ENCODE data around the gene TPM1.

The TPM1 gene

DNA sequence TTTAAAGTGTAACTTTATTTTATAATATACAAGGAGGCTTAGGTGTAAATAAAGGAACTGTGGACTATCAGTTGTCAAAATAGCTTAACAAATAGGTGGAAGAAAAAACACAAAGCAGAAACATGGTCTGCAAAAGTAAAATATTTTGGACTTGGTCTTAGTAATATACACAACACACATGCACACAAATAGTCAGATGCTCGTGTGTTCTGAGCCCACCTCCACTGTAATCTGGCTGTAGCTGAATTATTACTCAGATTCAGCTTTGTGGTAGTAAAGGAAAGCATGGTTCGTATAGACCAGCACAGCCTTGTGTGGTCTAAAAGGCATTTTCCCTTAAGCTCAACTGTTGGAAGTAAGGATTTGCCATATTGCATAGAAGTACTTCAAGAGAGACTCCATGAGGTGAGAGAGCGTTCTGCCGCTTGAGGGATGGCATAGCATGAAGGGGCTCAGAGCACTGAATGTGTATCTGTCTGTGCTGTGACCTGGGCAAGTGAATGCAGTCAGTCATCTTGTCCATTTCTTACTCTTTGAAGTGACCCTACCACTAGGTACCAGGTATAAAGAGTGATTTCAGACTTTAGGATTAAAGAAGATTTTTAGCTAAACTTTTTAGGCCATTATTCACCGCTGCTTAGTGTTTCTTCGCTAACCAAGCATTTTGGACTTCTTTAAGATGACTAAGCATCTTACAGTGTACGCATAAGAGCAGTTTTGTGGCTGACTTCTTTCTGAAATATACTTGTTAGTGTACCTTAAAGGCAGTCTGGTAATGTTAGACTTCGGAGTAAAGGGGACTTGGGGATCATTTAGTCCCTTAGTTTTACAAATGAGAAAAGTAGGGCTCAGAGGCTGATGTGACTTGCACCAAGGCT lies 15.2 kb downstream of the TPM1 start:
- DNase-seq: no peak

DNA sequence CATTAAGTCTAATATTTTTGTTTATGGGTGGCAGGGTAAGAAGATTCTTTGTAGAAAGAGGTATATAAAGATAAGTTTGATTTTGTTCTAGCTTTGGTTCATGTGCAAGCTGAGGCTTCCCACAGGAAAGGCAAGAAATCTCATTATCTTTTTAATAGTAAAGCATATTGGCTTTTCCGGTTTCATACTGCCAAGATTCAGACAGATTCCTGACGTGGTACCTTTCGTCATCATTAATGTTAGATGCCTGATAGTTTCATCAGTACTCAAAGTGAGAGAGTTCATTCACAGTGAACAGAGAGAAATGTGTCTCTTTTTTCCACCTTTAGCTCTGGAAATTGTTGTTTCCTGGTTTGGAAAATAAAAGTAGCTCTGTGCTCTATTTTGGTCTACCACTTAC lies 16.5 kb downstream of the TPM1 start:
- no peak for DNase-seq

DNA sequence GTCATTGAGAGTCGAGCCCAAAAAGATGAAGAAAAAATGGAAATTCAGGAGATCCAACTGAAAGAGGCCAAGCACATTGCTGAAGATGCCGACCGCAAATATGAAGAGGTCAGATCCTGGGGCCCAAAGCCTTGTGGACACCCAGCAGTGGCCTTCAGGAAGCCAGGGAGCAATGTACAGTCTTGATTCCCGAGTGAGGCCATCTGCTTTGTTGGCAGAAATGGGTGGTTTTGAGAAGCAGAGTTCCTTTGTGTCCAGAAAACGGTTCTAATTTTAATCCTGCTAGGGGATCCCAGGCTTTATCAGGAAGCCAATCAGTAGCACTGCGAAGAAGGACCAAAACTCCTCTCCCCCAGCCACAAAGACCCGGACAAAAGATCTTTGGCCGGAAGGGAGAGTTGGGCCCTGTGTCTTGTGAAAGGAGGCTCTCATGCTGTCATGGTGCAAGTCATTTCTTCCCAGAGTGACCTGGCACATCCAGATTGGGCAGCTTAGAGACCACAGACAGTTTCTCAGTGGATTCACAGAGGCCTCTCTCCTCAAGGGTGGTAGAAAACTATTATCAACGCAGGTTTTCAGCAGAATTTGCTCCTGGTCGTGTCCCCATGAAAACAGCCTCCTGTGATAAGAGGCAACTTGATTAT lies 17.1 kb downstream of the TPM1 start:
- DNase-seq: no peak

DNA sequence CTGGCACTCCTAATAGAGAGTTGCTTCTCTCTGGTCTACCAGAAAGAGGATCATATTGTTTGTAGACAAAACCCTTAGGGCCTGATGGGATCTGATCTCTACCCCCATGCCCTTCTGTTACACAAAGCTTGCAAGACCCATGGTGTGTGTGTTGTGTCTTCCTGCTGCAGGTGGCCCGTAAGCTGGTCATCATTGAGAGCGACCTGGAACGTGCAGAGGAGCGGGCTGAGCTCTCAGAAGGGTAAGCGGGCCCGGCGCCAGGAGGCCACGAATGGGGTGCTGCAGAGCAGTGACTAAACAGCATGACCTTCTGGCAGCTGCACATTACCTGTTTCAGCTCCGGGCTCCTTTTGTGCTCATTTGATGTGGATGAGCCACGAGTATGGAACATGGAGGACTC lies 18.2 kb downstream of the TPM1 start:
- no peak for DNase-seq

DNA sequence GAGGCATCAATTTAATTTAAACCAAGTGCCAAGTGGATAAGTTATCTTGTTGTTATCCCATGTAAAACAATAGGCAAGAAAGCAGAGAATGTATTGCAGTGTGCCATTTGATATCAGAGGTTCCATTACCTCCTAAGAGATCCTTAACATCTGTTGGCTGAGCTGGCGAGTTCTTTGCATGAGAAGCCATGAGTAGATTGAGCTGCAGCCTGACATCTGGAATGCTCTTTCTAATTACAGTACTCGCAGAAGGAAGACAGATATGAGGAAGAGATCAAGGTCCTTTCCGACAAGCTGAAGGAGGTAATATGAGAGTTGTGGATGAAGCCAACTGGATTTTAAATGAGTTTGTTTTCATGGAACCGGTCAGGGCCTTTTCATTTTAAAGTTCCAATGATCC lies 19.4 kb downstream of the TPM1 start:
- DNase-seq: no peak

DNA sequence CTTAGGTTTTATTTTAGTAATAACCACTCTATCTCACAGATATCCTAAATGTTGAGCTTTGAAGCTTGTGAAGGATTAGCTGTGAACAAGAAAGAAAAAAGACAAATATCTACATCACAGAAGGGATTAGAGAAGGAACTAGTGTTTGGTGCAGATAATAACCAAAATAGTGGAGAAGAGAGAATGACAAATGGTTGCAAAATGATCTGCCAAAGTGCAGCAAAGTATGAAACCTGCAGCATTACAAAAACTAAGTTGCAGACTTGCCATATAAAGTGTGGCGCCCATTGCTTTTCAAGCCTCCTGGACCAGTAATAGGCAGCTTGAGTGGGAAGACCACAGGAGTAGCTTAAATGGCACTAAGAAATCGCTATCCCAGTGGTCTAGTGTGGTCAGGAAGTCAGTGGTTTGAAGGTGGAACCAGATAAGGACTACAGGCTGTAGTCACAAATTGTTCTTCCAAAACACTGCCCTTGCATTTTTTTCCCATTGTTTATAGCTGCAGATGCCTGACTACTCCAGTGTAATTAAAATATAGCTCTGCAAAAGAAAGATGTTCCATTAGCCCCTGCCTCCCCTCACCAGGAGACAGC lies 20.7 kb downstream of the TPM1 start:
- no peak for DNase-seq

DNA sequence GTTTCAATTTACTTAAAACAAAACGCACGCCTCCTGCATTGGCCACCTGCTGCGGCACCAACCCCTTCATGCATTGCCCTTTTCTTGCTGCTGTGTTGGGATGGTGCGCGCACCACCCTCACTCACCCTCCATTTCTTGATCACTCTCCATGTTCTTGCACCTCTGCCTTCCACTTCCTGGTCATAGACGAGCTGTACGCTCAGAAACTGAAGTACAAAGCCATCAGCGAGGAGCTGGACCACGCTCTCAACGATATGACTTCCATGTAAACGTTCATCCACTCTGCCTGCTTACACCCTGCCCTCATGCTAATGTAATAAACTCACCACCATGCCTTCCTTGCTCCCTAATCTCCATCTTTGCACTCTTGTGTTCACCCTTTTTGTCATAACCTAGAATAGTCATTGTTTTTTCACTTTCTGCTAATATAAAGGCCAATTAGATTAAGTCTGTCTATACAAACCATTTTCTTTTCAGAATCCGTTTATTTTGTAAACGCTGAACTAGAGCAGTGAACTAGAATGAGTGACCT lies 21.4 kb downstream of the TPM1 start:
- no peak for DNase-seq

DNA sequence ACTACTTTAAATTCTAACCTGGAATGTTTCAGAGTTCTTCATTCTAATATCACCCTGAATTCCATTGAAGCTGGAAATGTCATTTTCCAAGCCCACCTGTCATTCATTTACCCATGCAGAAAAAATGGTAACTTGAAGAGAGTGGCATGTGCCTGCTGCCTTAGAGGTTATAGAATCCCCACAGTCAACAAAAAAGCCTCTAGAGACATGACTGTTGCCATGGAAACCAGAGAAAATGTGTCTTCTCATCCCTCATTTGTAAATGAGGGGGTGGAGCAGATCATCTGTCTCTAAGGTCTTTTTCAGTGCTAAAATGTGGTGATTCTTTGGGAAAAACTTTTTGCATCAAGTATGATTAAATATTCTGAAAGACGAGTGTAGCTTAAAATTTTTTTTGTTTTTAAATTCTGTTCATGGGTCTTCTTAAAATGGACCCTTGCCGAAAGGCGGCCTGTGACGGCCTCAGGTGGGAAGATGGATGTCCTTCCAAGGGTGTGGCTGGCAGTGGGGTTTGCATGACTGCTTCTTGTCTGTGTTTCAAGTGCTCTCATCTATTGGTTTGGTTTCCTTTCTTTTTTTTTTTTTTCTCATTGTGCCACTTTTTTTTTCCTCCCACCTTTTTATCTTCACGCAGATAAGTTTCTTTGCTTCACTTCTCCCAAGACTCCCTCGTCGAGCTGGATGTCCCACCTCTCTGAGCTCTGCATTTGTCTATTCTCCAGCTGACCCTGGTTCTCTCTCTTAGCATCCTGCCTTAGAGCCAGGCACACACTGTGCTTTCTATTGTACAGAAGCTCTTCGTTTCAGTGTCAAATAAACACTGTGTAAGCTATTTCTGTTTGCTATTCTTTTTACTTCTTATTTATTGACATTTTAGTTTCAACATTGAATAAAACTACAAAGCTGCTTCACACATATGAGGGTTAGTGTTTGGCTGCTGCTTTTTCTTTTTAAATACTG lies 23.0 kb downstream of the TPM1 start:
- DNase-seq: no peak

DNA sequence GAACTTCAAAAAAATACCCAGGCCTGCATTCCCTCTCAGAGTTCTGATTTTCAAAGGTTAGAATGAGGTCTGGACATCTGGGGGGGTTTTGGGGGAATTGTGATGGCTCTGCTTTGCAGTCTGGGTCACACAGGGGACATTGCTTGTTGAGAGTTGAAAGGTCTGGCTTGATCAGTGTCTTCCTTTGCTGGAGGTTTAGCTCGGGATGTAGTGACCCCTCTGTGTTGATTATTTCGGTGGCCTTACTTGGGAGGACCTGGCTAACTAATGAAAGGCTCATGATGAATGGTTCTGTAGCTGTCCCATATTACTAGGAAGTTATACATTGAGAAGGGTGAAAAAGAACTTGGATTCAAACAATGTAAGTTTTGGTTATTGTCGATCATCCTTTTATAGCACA lies 23.7 kb downstream of the TPM1 start:
- DNase-seq: no peak

DNA sequence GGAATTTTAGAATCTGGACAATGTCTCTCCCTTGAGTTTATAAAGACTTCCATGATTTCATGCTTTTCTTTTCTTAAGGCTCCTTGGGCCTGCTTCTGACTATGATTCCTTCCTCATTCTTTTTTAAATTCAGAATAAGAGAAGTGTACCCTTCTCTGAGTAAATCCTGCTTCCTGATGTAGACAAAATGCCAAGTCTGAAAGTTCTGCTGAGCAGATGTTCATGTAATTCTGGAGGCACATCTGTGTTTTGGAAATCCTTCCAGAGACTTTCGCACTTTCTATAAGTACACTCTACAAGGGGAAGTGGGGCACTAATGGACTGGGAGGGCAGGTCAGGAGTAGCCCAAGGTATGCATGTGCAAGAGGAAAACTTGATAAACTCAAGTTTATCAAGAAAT lies 24.8 kb downstream of the TPM1 start:
- DNase-seq: no peak

DNA sequence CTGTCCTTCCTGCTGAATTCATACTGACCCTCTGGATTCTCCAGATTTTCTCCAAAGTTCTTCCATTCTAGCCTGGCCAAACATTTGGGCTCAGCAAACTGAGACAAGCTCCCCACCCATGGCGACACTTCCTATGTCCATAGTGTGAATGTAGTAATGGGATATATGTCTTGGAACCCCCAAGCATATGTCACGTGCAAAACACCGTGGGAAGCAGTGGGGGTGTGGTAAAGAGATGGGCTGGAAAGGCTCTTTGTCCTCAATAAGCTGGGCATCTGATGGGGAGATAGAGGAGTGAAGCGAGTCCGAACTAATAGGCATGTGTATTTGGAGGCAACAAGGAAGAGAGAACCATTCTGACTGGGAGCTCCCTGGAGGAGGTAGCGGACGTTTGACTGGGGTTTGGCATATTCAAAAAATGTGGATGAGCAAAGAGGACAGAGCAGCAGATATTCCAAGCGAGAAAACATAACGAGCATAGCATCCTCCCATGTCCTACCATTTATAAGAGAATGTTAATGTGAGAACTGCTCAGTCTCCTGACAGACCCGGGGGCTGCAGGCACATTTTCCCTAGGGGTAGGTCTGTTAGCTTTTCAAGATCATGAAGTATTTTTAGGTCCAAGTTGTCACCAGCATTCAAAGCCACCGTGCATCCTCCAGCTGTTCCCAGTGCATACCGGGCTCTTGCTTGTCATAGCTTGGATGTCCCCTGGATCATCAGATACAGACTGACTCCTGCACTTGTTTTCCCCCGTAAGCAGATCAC lies 25.6 kb downstream of the TPM1 start:
- no peak for DNase-seq

DNA sequence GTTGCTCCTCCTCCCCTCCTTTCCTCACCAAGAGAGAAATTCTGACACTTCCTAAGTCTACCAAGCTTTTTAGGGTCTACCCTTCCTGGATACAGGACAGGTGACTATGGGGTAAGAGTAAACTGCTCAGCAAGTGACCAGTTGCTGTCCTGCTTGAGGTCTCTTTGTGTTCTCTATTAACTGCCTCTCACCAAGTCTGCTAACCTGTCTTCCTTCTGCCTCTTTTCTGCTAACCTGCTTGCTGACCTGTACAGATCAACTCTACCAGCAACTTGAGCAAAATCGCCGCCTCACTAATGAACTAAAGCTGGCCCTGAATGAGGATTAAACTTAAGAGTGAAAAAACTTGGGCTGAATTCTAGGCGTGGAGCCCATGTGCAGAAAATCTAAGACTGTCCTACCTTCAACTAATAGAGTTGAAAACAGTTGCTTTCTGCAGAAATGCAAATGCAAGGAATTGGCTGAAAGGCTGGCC lies 27.1 kb downstream of the TPM1 start:
- DNase-seq: no peak

DNA sequence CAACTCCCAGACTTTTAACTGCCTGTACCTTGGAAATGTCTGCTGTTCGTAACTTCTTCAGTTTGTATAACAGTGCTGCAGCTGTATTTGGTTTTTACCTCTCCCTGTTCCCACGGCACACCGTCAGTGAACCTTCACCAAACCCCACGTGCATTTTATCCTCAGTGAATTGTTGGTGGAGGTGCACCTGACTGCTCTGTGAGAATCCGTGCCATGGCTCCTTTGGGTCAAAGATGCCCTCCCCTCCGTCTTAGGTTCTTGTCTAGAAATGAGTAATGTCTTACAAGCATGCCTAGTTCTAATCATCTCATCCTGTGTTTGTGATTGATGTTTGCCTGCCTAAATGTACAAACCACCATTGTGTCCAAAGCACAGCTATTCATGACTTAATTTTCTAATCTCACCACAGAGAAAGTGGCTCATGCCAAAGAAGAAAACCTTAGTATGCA lies 28.2 kb downstream of the TPM1 start:
- DNase-seq: no peak

DNA sequence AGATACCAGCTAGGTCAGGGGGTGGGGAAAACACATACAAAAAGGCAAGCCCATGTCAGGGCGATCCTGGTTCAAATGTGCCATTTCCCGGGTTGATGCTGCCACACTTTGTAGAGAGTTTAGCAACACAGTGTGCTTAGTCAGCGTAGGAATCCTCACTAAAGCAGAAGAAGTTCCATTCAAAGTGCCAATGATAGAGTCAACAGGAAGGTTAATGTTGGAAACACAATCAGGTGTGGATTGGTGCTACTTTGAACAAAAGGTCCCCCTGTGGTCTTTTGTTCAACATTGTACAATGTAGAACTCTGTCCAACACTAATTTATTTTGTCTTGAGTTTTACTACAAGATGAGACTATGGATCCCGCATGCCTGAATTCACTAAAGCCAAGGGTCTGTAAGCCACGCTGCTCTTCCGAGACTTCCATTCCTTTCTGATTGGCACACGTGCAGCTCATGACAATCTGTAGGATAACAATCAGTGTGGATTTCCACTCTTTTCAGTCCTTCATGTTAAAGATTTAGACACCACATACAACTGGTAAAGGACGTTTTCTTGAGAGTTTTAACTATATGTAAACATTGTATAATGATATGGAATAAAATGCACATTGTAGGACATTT lies 28.9 kb downstream of the TPM1 start:
- no peak for DNase-seq

DNA sequence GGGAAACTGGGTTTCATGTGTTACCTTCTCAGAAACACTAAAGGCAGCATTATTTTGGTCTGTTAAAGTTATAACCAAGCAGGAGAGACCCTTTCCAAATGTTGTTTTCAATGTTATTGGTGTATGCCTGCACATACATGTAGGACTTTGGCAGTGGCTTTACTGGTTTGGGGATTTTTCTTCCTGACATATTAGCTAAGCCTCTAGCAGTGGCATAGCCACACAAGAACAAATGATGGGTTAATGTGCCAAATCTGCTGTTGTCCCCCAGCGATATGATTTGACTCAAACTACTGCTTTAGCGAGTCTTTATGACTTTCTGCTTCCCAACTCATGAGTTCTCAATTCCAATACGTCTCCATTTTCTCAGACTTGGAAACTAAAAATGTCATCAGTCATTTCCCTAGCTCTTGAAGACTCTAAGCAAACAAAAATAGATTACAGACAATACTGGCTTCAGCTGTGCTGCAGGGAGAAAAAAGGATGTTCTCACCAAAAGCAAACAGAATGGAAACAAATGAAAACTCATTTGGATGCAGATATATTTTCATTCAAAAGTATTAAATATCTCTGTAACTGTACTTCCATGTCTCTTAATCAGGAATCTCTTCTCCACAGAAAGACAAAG lies 29.6 kb downstream of the TPM1 start:
- DNase-seq: no peak

DNA sequence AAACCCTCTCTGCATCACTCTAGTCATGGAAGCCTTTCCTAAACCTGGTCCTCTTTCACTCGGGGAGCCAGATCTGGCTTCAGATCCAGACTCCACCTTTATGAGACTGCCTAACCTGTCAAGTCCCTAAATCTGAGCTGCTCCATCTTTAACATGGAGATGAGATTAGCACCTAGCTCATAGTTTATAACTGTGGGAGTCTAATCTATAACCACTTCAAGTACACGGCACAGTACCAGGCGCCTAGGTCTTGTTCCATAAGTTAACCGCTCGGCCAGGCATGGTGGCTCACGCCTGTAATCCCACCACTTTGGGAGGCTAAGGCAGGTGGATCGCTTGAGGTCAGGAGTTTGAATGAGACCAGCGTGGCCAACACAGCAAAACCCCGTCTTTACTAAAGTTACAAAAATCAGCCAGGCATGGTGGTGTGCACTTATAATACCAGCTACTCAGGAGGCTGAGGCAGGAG lies 30.3 kb downstream of the TPM1 start:
- no peak for DNase-seq

DNA sequence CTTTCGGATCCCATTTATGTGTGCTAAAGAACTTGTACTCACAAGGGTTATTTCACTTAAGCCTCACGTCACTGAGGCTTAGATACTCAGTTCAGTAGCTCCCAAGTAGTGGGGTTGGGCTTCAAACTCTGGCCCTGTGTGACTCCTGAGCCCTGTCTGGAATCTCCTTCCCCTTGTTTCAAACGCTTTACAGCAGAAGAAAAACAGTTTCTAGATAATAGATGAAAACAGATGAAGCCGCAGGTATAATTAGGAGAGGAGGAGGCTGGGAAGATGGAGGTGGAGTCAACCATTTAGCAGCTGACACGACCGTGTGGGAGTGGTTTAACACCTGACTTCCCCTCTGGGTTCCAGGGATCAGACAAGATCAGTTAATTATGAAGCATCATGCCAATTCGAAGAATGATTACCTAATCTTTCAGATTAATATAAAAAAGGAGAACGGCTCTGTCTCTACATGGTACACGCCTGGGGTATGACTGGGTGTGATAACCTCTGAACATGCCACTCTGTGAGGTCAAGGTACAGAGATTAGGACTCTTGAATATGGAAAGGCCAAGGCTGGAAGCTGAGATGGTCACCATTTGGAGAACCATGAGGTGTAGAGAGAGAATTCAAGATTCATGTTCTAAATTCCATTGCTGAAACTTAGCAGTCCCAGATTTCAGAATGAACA lies 31.1 kb downstream of the TPM1 start:
- no peak for DNase-seq

DNA sequence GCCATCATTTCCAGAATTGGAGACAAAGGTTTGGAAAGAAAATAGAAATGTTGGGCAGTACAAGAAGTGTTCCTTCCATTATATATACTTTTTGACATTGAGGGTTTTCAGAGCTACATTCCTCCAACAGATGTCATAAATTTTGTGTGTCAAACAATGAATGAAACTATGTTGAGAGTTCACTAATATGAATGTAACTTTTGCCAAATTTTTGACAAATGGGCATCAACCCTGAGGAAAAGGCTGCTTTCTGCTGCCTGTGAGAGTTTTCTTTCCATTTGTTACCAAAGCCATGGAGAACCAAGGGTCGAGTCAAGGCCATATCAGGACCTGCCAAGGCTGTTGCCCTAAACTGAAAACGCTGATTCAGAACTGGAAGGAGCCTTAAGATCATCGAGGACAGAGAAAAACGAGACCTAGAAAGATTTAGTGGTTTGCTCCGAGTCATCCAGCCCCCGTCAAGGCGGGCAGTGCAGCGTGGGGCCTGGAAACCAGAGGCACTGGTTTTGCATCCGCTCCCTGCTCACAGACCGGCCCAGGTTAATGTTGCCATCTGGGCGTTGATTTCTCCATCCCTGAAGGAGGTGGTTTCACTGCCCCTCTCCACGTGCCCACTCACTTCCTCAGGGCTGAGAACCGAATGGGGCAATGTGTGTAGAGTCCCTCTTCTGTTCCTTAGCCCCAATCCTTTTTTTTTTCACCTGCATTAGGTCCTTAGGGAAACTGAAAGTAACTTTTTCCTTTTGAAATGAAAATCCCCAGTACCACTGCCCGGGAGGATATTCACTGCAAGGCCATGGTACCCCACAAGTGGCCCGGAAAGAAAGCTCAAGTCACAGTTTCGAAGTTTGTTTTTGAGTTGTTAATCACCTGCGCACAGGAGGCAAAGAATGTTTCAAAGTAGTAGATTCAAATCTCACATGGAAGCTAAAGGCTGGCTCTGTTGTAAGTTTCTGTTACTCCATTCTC lies 32.8 kb downstream of the TPM1 start:
- no peak for DNase-seq
